GM12872 (cell line): ENCODE data around the gene DNLZ.

Source experiments
- CTCF ChIP-seq: IDR thresholded peaks from 3 replicates; pipeline ENCODE4 v1.5.1; 2011; ENCODE audit warnings: low read depth, mild to moderate bottlenecking, low read length, moderate library complexity; ENCODE audit not compliant: insufficient read depth

The DNLZ gene

GRCh38 chr9:136327304-136327974, 36.1 kb downstream of the DNLZ start, which contains the start of gene GPSM1:
GPSM1 (plus strand) TSS chr9:136327539; CDS start chr9:136327696, 157 bp downstream.
- no peak for TF ChIP-seq CTCF

DNA sequence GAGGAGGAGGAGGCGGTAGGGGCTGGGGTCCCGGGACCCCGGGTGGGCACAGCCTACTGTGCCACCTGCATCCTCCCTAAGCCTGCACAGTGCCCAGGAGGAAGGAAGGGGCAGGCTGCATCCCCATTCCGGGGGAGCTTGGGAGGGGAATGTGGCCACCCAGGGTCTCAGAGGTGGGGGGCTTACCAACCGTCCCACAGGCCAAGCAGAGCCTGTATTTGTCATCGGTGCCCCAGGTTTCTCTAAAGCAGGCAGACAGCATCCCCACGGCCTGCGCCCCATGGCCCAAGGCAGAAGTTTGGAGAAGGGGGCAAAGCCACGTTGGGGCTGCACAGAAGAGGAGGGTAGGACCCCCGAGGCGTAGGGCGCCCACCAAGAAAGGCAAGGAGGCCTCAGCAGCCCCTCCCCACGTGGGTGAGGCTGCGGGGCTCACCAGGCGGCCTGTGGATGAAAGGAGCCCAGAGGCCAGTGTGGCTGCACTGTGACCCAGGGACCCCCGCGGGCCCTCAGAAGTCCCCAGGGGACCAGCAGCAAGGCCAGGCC, 36.7 kb downstream of the DNLZ start:
- no peak for TF ChIP-seq CTCF

DNA sequence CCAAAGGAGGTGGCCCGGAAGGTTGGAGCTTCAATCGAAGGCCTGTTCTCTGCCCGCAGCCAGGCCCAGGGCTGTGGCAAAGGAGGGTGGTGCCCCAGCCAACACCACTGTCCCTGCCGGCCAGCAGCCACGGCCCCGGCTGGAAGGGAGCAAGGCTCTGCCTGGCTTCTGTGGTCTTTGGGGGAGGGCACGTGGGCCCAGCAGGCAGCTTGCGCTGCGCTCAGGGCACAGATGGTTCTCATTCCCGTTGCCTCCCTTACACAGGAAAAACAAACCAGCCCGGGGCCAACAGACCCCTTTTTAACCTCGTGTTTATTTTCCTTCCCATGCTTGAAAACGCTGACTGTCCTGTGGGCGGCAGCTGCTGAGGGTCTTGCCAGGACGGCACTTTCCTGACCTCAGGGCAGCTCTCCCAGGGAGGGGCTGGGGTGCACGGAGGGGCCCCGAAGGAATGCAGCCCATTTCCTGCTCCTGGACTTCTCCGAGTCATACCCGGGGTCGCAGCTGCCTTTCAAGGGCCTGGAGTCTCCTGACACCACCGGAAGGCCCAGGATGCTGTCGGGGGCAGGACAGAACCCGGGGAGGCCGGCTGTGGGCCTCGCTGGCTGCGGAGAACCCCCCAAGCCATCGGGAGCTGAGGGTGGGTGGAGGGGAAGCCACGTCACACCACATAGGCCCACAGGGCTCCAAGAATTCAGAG, 37.3 kb downstream of the DNLZ start:
- TF ChIP-seq CTCF = no peak

- no peak for TF ChIP-seq CTCF
Observed at GRCh38 chr9:136325358-136325757, 38.2 kb downstream of the DNLZ start.

DNA sequence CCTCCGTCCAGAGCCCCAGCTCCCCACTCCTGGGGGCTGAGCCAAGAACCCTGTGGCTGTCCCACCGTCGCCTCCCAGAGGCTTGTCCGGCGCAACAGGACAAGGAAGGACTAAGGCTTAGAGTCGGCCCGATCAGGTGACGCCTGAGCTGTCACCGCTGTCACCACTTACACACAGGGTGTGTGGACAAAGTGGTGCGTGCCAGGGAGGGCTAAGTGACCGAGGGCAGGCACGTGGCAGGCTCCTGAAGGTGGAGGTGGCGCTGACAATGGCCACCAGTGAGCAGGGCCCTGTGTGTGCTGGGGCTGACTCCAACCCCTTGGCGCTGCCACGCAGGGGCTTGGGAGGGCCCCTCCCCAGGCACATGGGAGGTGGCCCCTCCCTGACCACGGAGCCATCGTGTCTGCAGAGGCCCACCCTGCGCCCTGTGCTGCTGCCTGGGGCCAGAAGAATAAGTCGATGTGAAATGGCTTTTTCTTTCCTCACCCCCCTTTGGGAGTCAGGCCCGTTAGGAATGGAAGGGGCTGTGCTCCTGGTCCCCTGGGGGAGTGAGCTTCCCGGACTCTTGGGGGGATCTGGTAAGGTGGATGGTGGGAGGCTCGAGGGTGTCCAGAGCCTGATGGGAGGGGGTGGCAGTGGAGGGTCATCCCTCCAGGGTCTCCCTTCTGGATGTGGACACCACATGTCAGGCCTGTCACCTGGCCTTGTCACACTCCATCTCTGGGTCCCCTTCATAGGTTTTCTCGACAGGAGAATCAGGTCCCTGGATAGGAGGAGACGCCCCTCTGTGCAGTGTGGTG, 38.8 kb downstream of the DNLZ start:
- TF ChIP-seq CTCF = no peak

GRCh38 chr9:136323371-136323789, 40.2 kb downstream of the DNLZ start:
- TF ChIP-seq CTCF = no peak
